HG02588 (cell line): ENCODE results near the gene PNMA6E.
"Not testable (repeated sequence)": the region's sequence is repeated elsewhere in the genome, so short reads cannot be mapped to it uniquely, and the experiment has no call there.

Experiments
- ATAC-seq: cut with Tn5 transposase; IDR thresholded peaks from one replicate; pipeline ENCODE4 v1.9.1; 2021; ENCODE audit warnings: mild to moderate bottlenecking, moderate library complexity; ENCODE audit not compliant: unreplicated experiment

The PNMA6E gene

GRCh38 chrX:153387987-153388721 lies 13.0 kb downstream of the PNMA6E start:
- no peak for ATAC-seq

GRCh38 chrX:153387345-153387744 lies 13.8 kb downstream of the PNMA6E start:
- ATAC-seq: no peak

GRCh38 chrX:153386097-153386496 lies 15.1 kb downstream of the PNMA6E start:
- no peak for ATAC-seq

- not testable (repeated sequence) for ATAC-seq
These were observed 16.2 kb downstream of the PNMA6E start for GRCh38 chrX:153384973-153385372.

GRCh38 chrX:153384390-153384789 lies 16.8 kb downstream of the PNMA6E start:
- ATAC-seq: no peak

- ATAC-seq: no peak
These were observed 18.3 kb downstream of the PNMA6E start for GRCh38 chrX:153382563-153383482.

GRCh38 chrX:153381684-153382532 lies 19.2 kb downstream of the PNMA6E start:
- ATAC-seq: no peak

GRCh38 chrX:153380691-153381090 lies 20.5 kb downstream of the PNMA6E start:
- ATAC-seq: no peak

- no peak for ATAC-seq
These were observed 21.1 kb downstream of the PNMA6E start for GRCh38 chrX:153379971-153380581.

- ATAC-seq: no peak
These were observed 21.6 kb downstream of the PNMA6E start for GRCh38 chrX:153379508-153379907.

- no peak for ATAC-seq
These were observed 22.5 kb downstream of the PNMA6E start for GRCh38 chrX:153378607-153379006.

GRCh38 chrX:153377727-153378126 lies 23.4 kb downstream of the PNMA6E start:
- no peak for ATAC-seq

GRCh38 chrX:153375571-153375970 lies 25.6 kb downstream of the PNMA6E start:
- no peak for ATAC-seq

- no peak for ATAC-seq
These were observed 26.7 kb downstream of the PNMA6E start for GRCh38 chrX:153374426-153374825.

- no peak for ATAC-seq
These were observed 28.2 kb downstream of the PNMA6E start for GRCh38 chrX:153372949-153373348.

- no peak for ATAC-seq
These were observed 29.9 kb downstream of the PNMA6E start for GRCh38 chrX:153371256-153371655.

- no peak for ATAC-seq
These were observed 30.7 kb downstream of the PNMA6E start for GRCh38 chrX:153370293-153371055.

- ATAC-seq: no peak
These were observed 34.1 kb downstream of the PNMA6E start for GRCh38 chrX:153366878-153367538.

- no peak for ATAC-seq
These were observed 35.0 kb downstream of the PNMA6E start for GRCh38 chrX:153366119-153366518.
